ENCODE results near the gene CPM. TPM values are rescaled to one million over a fixed set of nuclear protein-coding genes. Genes with fewer than 3 reads are reported as not detected.
"Not testable (repeated sequence)": the region's sequence is repeated elsewhere in the genome, so short reads cannot be mapped to it uniquely, and the experiment has no call there.

Gene CPM
- total RNA-seq, 4 donors from 2014 or later = 30.2 to 51.9 (median 35.0) TPM

- H3K27ac ChIP-seq (replicated peaks in 1 of 4); H3K4me3 ChIP-seq; intact Hi-C loops (cut with DNase I); DNase-seq (ENCODE audit: extremely low spot score); H3K9me3 ChIP-seq; H3K4me1 ChIP-seq; H3K27me3 ChIP-seq: not testable (repeated sequence)
- peak; percentile 50 to 60 (median 51) for TF ChIP-seq CTCF (IDR thresholded peaks at IDR 0.05)
- WGBS = 80% methylated on average over 8 of the region's 8 CpGs
- H3K36me3 ChIP-seq = peaks cover 0 to 11% (median 2%) of the 10 kb centered on the region in 4 donors
Measured at GRCh38 chr12:68863886-68864454, 69.0 kb downstream of the CPM start.

- Histone ChIP-seq H3K4me3 (no peak overlapping the region), H3K27me3 (no peaks in the 10 kb centered on the region), H3K4me1 (no peaks in the 10 kb centered on the region), H3K9me3 (no peaks in the 10 kb centered on the region), H3K27ac (replicated peaks in 1 of 4) (no peak overlapping the region), H3K36me3 (peaks cover 0 to 10% (median 2%) of the 10 kb centered on the region in 4 donors)
- 92% methylated on average over 6 of the region's 7 CpGs for WGBS
- intact Hi-C loops (cut with DNase I) = no loop called here
- peak; percentile 72 for DNase-seq (ENCODE audit: extremely low spot score)
- TF ChIP-seq CTCF (IDR thresholded peaks at IDR 0.05) = no peak
- TF ChIP-seq POLR2AphosphoS5 (IDR thresholded peaks at IDR 0.05) = no peak
- no peak for TF ChIP-seq POLR2A (IDR thresholded peaks at IDR 0.05; ENCODE audit: low read depth)
- no peak for TF ChIP-seq EP300 (IDR thresholded peaks at IDR 0.05)
Measured at GRCh38 chr12:68863109-68863770, 69.7 kb downstream of the CPM start.

- Histone ChIP-seq H3K4me1 (no peaks in the 10 kb centered on the region), H3K9me3 (no peaks in the 10 kb centered on the region), H3K36me3 (peaks cover 0 to 17% (median 6%) of the 10 kb centered on the region in 4 donors), H3K27me3 (no peaks in the 10 kb centered on the region), H3K4me3 (no peak overlapping the region), H3K27ac (replicated peaks in 1 of 4) (no peak overlapping the region)
- peak; percentile 12 for DNase-seq (ENCODE audit: extremely low spot score)
- TF ChIP-seq POLR2AphosphoS5 (IDR thresholded peaks at IDR 0.05) (no peak), POLR2A (IDR thresholded peaks at IDR 0.05; ENCODE audit: low read depth) (no peak), CTCF (IDR thresholded peaks at IDR 0.05) (no peak), EP300 (IDR thresholded peaks at IDR 0.05) (no peak)
- whole genome bisulfite sequencing = 85% methylated on average over 3 of the region's 3 CpGs
- intact Hi-C loops (cut with DNase I) = no loop called here
Measured at GRCh38 chr12:68861890-68862289, 71.1 kb downstream of the CPM start.

GRCh38 chr12:68856510-68856909, 76.5 kb downstream of the CPM start:
- H3K4me1 ChIP-seq = no peaks in the 10 kb centered on the region
- no peak overlapping the region for H3K4me3 ChIP-seq
- peaks cover 0 to 25% (median 5%) of the 10 kb centered on the region in 4 donors for H3K36me3 ChIP-seq
- WGBS = 56% methylated on average over 3 of the region's 3 CpGs
- no peaks in the 10 kb centered on the region for H3K9me3 ChIP-seq
- DNase-seq (ENCODE audit: extremely low spot score) = no peak
- H3K27ac ChIP-seq (replicated peaks in 1 of 4) = no peak overlapping the region
- H3K27me3 ChIP-seq = no peaks in the 10 kb centered on the region
- no peak for TF ChIP-seq CTCF (IDR thresholded peaks at IDR 0.05)
- no peak for TF ChIP-seq POLR2AphosphoS5 (IDR thresholded peaks at IDR 0.05)
- no peak for TF ChIP-seq EP300 (IDR thresholded peaks at IDR 0.05)
- TF ChIP-seq POLR2A (IDR thresholded peaks at IDR 0.05; ENCODE audit: low read depth) = no peak
- intact Hi-C loops (cut with DNase I) = no loop called here
